Naive thymus-derived CD4-positive, alpha-beta T cell (primary cell): ENCODE results near the gene LRRC37B. TPM values are rescaled to one million over a fixed set of nuclear protein-coding genes. Genes with fewer than 3 reads are reported as not detected.
"Not testable (repeated sequence)": the region's sequence is repeated elsewhere in the genome, so short reads cannot be mapped to it uniquely, and the experiment has no call there.

Experiments used
- ATAC-seq: fragments of 150-1000 bp; cut with Tn5 transposase; 2 replicates; pipeline ENCODE4 v1.10.0; 2021; ENCODE audit warnings: mild to moderate bottlenecking, moderate library complexity
- CTCF ChIA-PET: fragments of 350-600 bp; sonication (Branson Sonifier 250); formaldehyde crosslinking; loops from one replicate; lab custom pipeline; 2021; ENCODE audit warnings: antibody characterized with exemption; lab: Charles Lee
- POLR2A ChIA-PET: fragments of 350-600 bp; sonication (Branson Sonifier 250); formaldehyde crosslinking; loops from one replicate; lab custom pipeline; 2021; ENCODE audit warnings: antibody characterized with exemption, inconsistent platforms; lab: Charles Lee
- DNase-seq, 9 donors: peaks; one replicate each; pipeline versions ENCODE4 v3.0.0 to v3.0.0-alpha.2; 2020 to 2022; ENCODE audit warnings: mixed read lengths in 1 of 9
- H3K27ac ChIP-seq: one replicate; pipeline ENCODE4 v1.7.0; 2013; ENCODE audit warnings: mild to moderate bottlenecking, low read depth, low read length, moderate library complexity
- H3K27me3 ChIP-seq, 2 donors: one replicate each; pipeline ENCODE4 v1.7.0; 2013; ENCODE audit warnings: low read length in 2 of 2, mild to moderate bottlenecking in 2 of 2, moderate library complexity in 2 of 2; ENCODE audit not compliant: control insufficient read depth in 2 of 2, insufficient read depth in 2 of 2
- H3K36me3 ChIP-seq, 3 experiments: 1 replicate in 2 of 3; 2 replicates in 1 of 3; pipeline ENCODE4 v1.7.0; 2013; ENCODE audit warnings: low read length in 3 of 3, mild to moderate bottlenecking in 3 of 3, moderate library complexity in 1 of 3; ENCODE audit not compliant: insufficient read depth in 3 of 3, control insufficient read depth in 2 of 3
- H3K4me1 ChIP-seq, 2 donors: one replicate each; pipeline ENCODE4 v1.7.0; 2013; ENCODE audit warnings: low read length in 2 of 2, mild to moderate bottlenecking in 2 of 2, moderate library complexity in 1 of 2; ENCODE audit not compliant: control insufficient read depth in 2 of 2, insufficient read depth in 2 of 2
- H3K4me3 ChIP-seq: 2 replicates; pipeline ENCODE4 v1.7.0; 2013; ENCODE audit warnings: mild to moderate bottlenecking, low read length
- H3K9me3 ChIP-seq, 3 experiments: 1 replicate in 2 of 3; 2 replicates in 1 of 3; pipeline ENCODE4 v1.7.0; 2013; ENCODE audit warnings: low read length in 3 of 3; ENCODE audit not compliant: control insufficient read depth in 2 of 3
- H3K27ac Mint-ChIP-seq, 9 donors: one replicate each; pipeline ENCODE4 v1.8.0; 2020 to 2022; ENCODE audit warnings: mixed read lengths in 9 of 9, mild to moderate bottlenecking in 8 of 9, moderate library complexity in 5 of 9, inconsistent platforms in 2 of 9
- H3K27me3 Mint-ChIP-seq, 5 donors: one replicate each; pipeline ENCODE4 v1.8.0; 2021 to 2022; ENCODE audit warnings: mixed read lengths in 5 of 5, mild to moderate bottlenecking in 1 of 5
- H3K36me3 Mint-ChIP-seq, 5 donors: one replicate each; pipeline ENCODE4 v1.8.0; 2020 to 2022; ENCODE audit warnings: mixed read lengths in 5 of 5, mild to moderate bottlenecking in 3 of 5, inconsistent platforms in 1 of 5
- H3K4me1 Mint-ChIP-seq, 7 donors: one replicate each; pipeline ENCODE4 v1.8.0; 2020 to 2022; ENCODE audit warnings: mixed read lengths in 7 of 7, mild to moderate bottlenecking in 3 of 7, inconsistent platforms in 1 of 7
- H3K4me3 Mint-ChIP-seq, 10 donors: one replicate each; pipeline ENCODE4 v1.8.0; 2020 to 2022; ENCODE audit warnings: mild to moderate bottlenecking in 10 of 10, mixed read lengths in 10 of 10, moderate library complexity in 6 of 10, inconsistent platforms in 2 of 10
- H3K9me3 Mint-ChIP-seq, 11 donors: one replicate each; pipeline ENCODE4 v1.8.0; 2020 to 2022; ENCODE audit warnings: mixed read lengths in 11 of 11, mild to moderate bottlenecking in 4 of 11, inconsistent platforms in 1 of 11, moderate library complexity in 1 of 11
- intact Hi-C, 2 donors: fragments of 100-400 bp; cut with micrococcal nuclease; formaldehyde crosslinking; loops; one replicate each; pipeline ENCODE4 v1.15.1; 2023
- polyA plus RNA-seq, 2 donors: library from polyadenylated mRNA; unstranded; fragments of 300-500 nt; fragmentation: Illumina TruSeq; gene quantifications; one replicate each; pipeline ENCODE4 v1.2.3, GENCODE V29; 2021
- total RNA-seq, 6 experiments: library from RNA in 5 of 6; stranded (reverse) in 5 of 6; gene quantifications; 1 replicate in 5 of 6; 2 replicates in 1 of 6; pipeline ENCODE4 v1.2.3 and lab custom pipeline; 2021 to 2026

LRRC37B gene
- total and polyA plus RNA-seq, 7 experiments from 2014 or later = 7.3 to 69.9 (median 53.7) TPM

DNA sequence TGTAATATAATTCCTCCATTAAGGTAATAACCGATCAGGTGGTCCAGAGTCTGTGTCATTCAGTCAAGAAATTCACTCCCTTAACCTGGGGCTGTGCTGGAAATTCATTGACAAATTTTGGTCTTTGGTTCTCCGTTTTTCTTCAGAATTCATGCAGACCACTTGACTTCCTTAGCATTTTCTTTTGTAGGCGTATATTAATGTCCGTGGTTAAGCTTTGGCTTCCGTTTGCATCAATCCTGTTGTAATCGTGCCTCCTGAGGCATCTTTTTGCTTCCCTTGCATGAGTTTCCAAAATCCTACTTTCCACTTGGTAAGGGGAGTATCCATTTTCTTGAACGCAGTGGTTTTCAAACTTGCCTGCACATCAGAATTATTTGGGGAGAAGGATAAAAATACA is 9.0 kb downstream of the LRRC37B start:
- CTCF ChIA-PET = interaction anchor here (0.8 to 1.2 kb wide), 2 partner anchors 9 to 123 kb away, joined by 3 to 4 read pairs; partner anchors contain the start of gene LRRC37B
- Histone ChIP-seq H3K36me3 (peaks cover 0 to 11% (median 6%) of the 10 kb centered on the region in 3 experiments), H3K9me3 (no peaks in the 10 kb centered on the region), H3K4me1 (peaks cover 0 to 8% of the 10 kb centered on the region in 2 donors), H3K27me3 (no peaks in the 10 kb centered on the region), H3K27ac (no peak overlapping the region), H3K4me3 (no peak overlapping the region)
- Mint-ChIP-seq H3K27ac (peak overlapping the region in 8 of 9 donors; percentile 4 to 76 (median 48)), H3K36me3 (peaks cover 0 to 30% (median 8%) of the 10 kb centered on the region in 5 donors), H3K4me1 (peaks cover 24 to 63% (median 51%) of the 10 kb centered on the region in 7 donors), H3K27me3 (no peaks in the 10 kb centered on the region), H3K9me3 (no peaks in the 10 kb centered on the region), H3K4me3 (peak overlapping the region in 7 of 10 donors; percentile 20 to 62 (median 50))
- no peak for DNase-seq
- no peak for ATAC-seq
- intact Hi-C loops = no loop called here
- POLR2A ChIA-PET = no interaction called here

GRCh38 chr17:32019228-32019627 is 12.0 kb downstream of the LRRC37B start:
- Histone ChIP-seq H3K4me1 (no peaks in the 10 kb centered on the region), H3K27me3 (no peaks in the 10 kb centered on the region), H3K4me3 (no peak overlapping the region), H3K9me3 (no peaks in the 10 kb centered on the region), H3K36me3 (peaks cover 0 to 21% (median 6%) of the 10 kb centered on the region in 3 experiments), H3K27ac (no peak overlapping the region)
- no peaks in the 10 kb centered on the region for H3K9me3 Mint-ChIP-seq
- ATAC-seq (no peak), DNase-seq (no peak)
- H3K4me3 Mint-ChIP-seq = no peak overlapping the region
- H3K4me1 Mint-ChIP-seq = peaks cover 12 to 40% (median 29%) of the 10 kb centered on the region in 7 donors
- intact Hi-C loops = no loop called here
- CTCF ChIA-PET = no interaction called here
- H3K27me3 Mint-ChIP-seq = no peaks in the 10 kb centered on the region
- peaks cover 0 to 30% (median 10%) of the 10 kb centered on the region in 5 donors for H3K36me3 Mint-ChIP-seq
- POLR2A ChIA-PET = interaction anchor here (0.7 to 2.5 kb wide), 2 partner anchors 11 to 485 kb away, joined by 3 to 12 read pairs; partner anchors contain the start of gene LRRC37B
- H3K27ac Mint-ChIP-seq = no peak overlapping the region

DNA sequence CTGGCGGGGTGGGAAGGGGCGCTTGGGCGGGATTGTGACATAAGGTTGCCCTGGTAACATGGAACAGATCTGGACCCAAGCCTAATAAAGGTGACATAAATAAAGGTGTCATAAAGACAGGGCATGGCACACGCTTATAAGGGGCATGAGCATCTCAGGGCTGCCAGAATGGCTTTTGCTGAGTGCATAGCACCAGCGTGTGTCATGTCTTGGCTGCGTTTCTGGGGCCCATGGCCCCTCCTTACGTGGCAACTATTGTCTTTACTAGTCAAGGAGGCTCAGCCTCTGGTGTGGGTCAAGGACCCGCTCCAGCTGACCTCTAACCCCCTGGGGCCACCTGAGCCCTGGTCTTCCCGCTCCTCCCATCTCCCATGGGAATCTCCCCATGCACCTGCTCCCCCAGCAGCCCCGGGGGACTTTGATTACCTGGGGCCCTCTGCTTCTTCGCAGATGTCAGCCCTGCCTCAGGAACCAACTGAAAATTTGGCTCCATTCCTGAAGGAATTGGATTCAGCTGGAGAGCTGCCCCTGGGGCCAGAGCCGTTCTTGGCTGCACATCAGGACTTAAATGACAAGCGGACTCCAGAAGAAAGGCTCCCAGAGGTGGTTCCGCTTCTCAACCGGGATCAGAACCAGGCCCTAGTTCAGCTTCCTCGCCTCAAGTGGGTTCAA is 13.9 kb downstream of the LRRC37B start:
- Histone ChIP-seq H3K27ac (no peak overlapping the region), H3K9me3 (no peaks in the 10 kb centered on the region), H3K4me3 (no peak overlapping the region), H3K27me3 (no peaks in the 10 kb centered on the region), H3K4me1 (no peaks in the 10 kb centered on the region), H3K36me3 (peaks cover 0 to 21% (median 6%) of the 10 kb centered on the region in 3 experiments)
- ChIA-PET POLR2A (no interaction called here), CTCF (no interaction called here)
- Mint-ChIP-seq H3K36me3 (peaks cover 0 to 30% (median 10%) of the 10 kb centered on the region in 5 donors), H3K4me1 (peaks cover 6 to 27% (median 19%) of the 10 kb centered on the region in 7 donors), H3K9me3 (no peaks in the 10 kb centered on the region), H3K27ac (no peak overlapping the region), H3K4me3 (peak overlapping the region in 1 of 10 donors; percentile 20), H3K27me3 (no peaks in the 10 kb centered on the region)
- ATAC-seq (no peak), DNase-seq (no peak)
- intact Hi-C loops = no loop called here

- H3K9me3 ChIP-seq = no peaks in the 10 kb centered on the region
- Mint-ChIP-seq H3K36me3 (peaks cover 0 to 30% (median 10%) of the 10 kb centered on the region in 5 donors), H3K4me1 (peaks cover 2 to 22% (median 14%) of the 10 kb centered on the region in 7 donors), H3K4me3 (no peak overlapping the region), H3K27me3 (no peaks in the 10 kb centered on the region), H3K9me3 (no peaks in the 10 kb centered on the region), H3K27ac (no peak overlapping the region)
- H3K27me3 ChIP-seq = no peaks in the 10 kb centered on the region
- peaks cover 0 to 21% (median 6%) of the 10 kb centered on the region in 3 experiments for H3K36me3 ChIP-seq
- no peaks in the 10 kb centered on the region for H3K4me1 ChIP-seq
- POLR2A ChIA-PET = no interaction called here
- H3K4me3 ChIP-seq = no peak overlapping the region
- H3K27ac ChIP-seq = no peak overlapping the region
- no peak for DNase-seq
- CTCF ChIA-PET = no interaction called here
- intact Hi-C loops = no loop called here
- no peak for ATAC-seq
Observed at GRCh38 chr17:32021615-32021955, 14.4 kb downstream of the LRRC37B start.

DNA sequence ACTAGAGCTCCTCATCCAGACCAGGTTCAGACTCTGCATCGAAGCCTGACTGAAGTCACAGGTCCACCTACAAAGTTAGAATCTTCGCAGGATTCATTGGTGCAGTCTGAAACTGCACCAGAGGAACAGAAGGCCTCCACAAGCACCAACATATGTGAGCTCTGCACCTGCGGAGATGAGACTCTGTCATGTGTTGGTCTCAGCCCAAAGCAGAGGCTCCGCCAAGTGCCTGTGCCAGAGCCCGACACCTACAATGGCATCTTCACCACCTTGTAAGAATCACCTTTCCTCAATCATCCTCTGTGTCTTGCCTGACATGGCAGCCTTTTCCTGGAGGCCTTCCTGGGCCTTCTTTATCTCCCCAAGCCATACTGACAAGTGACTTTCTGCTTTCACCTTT is 15.4 kb downstream of the LRRC37B start:
- DNase-seq, H3K4me3 Mint-ChIP-seq, POLR2A ChIA-PET, H3K4me3 ChIP-seq, H3K27ac ChIP-seq, intact Hi-C loops, H3K27me3 Mint-ChIP-seq, H3K9me3 Mint-ChIP-seq, H3K4me1 ChIP-seq, CTCF ChIA-PET, H3K27me3 ChIP-seq, ATAC-seq, H3K9me3 ChIP-seq: not testable (repeated sequence)
- Mint-ChIP-seq H3K27ac (peak overlapping the region in 1 of 9 donors; percentile 18), H3K36me3 (peaks cover 0 to 28% (median 13%) of the 10 kb centered on the region in 5 donors), H3K4me1 (peaks cover 0 to 13% (median 4%) of the 10 kb centered on the region in 7 donors)
- peaks cover 0 to 25% (median 0%) of the 10 kb centered on the region in 3 experiments for H3K36me3 ChIP-seq

DNA sequence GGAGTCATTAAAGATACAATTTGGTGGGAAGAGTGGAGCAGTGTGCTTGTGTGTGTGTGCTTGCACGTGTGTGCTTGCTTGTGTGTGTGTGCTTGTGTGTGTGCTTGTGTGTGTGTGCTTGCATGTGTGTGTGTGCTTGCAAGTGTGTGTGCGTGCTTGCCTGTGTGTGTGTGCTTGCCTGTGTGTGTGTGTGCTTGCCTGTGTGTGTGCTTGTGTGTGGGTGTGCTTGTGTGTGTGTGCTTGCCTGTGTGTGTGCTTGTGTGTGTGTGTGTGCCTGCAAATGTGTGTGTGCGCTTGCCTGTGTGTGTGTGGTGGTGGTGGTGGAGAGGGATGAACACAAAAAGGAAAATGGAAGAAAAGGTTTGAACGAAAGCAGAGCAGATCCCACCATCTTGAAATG is 20.1 kb downstream of the LRRC37B start:
- H3K4me1 ChIP-seq, H3K4me1 Mint-ChIP-seq, POLR2A ChIA-PET, DNase-seq, H3K9me3 ChIP-seq, H3K4me3 ChIP-seq, H3K4me3 Mint-ChIP-seq, CTCF ChIA-PET, H3K36me3 ChIP-seq, H3K27ac ChIP-seq, H3K27me3 Mint-ChIP-seq, H3K9me3 Mint-ChIP-seq, H3K27me3 ChIP-seq, ATAC-seq, intact Hi-C loops: not testable (repeated sequence)
- peak overlapping the region in 1 of 9 donors; percentile 43 for H3K27ac Mint-ChIP-seq
- H3K36me3 Mint-ChIP-seq = peaks cover 0 to 11% (median 8%) of the 10 kb centered on the region in 5 donors

GRCh38 chr17:32033223-32033622 is 26.0 kb downstream of the LRRC37B start:
- ChIA-PET POLR2A (no interaction called here), CTCF (no interaction called here)
- ATAC-seq (no peak), DNase-seq (no peak)
- Mint-ChIP-seq H3K36me3 (peaks cover 0 to 22% (median 9%) of the 10 kb centered on the region in 5 donors), H3K4me1 (peaks cover 0 to 2% (median 0%) of the 10 kb centered on the region in 7 donors), H3K9me3 (no peaks in the 10 kb centered on the region), H3K4me3 (no peak overlapping the region), H3K27me3 (no peaks in the 10 kb centered on the region), H3K27ac (peak overlapping the region in 1 of 9 donors; percentile 38)
- Histone ChIP-seq H3K9me3 (no peaks in the 10 kb centered on the region), H3K27me3 (no peaks in the 10 kb centered on the region), H3K4me3 (no peak overlapping the region), H3K36me3 (peaks cover 0 to 22% (median 13%) of the 10 kb centered on the region in 3 experiments), H3K27ac (no peak overlapping the region), H3K4me1 (no peaks in the 10 kb centered on the region)
- intact Hi-C loops = no loop called here
